ENCODE measurements around the gene CSNK2B. TPM values are rescaled to one million over a fixed set of nuclear protein-coding genes. Genes with fewer than 3 reads are reported as not detected.

CSNK2B gene
- polyA plus RNA-seq, 3 donors = 103 to 186 (median 172) TPM

DNA sequence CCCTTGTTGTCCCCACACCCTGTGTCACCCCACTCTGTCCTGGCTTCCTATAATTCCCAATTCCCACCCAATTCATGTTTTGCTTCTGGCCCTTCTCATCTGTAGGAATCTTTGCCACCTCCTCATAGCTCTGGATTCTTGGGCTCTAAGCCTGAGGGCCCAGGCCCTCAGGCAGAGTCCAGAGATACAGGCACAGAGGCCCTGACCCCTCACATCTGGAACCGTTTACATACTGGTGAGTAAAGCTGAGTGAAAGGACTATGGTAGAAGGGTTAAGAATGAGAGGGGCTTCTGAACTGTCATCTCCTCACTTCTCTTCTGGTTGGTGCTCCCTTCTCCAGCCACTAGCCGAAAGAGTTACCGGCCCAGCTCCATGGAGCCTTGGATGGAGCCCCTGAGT lies 31.7 kb upstream of the CSNK2B start:
- WGBS, 3 donors = 86 to 91% (median 86%) methylated on average over 3 of the region's 3 CpGs
- H3K27ac ChIP-seq (ENCODE audit: low read depth, low read length) = no peak overlapping the region

DNA sequence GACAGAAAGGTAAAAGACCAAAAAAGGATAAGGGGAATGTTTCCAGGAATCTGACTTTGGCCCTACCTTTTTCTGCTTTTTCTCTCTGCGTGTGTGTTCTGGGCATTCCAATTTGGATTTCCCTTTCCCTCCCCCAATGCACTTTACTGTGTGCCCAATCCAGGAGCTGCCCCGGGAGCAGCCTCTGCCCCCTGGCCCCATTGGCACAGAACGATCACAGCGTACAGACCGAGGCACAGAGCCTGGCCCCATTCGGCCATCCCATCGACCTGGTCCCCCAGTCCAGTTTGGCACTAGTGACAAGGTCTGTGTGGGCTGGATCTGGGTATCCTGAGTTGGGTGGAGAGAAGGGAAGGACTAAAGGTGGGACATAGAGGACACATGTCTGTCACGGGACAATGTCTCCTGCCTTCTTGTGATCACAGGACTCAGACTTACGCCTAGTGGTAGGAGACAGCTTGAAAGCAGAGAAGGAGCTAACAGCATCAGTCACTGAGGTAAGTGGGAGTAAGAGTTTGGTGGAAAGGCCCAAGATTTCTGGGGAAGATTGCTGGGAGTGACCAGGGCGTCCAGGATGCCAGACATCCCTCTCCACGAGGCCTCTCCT lies 30.8 kb upstream of the CSNK2B start:
- 78 to 86% (median 81%) methylated on average over 11 of the region's 11 CpGs for WGBS, 3 donors
- no peak overlapping the region for H3K27ac ChIP-seq (ENCODE audit: low read depth, low read length)

DNA sequence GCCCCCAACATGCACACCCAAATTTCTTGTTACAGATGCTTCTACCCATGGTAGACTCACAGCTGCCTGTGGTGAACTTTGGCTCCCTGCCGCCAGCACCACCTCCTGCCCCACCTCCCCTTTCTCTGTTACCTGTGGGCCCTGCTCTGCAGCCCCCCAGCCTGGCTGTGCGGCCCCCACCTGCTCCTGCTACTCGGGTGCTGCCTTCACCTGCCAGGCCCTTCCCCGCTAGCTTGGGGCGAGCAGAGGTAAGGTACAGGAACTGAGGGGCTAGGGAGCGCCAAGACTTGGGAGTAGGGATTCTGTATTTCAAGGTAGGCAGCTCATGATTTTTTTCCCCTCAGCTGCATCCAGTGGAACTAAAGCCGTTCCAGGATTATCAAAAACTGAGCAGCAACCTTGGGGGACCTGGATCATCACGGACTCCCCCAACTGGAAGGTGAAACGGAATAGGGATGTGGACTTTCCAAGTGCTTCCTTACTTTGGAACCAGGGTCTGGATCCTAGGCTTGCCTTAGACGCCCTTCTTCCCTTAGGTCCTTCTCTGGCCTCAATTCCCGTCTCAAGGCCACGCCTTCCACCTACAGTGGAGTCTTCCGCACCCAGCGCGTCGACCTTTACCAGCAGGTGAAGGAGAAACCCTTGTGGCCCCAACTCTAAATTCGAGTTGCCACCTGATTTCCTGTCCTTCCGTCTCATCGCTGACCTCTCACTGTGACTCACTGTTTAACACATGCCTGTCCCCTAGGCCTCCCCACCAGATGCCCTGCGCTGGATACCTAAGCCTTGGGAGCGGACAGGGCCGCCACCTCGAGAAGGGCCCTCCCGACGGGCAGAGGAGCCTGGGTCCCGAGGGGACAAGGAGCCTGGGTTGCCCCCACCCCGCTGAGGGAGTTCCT lies 28.9 kb upstream of the CSNK2B start:
- no peak overlapping the region for H3K27ac ChIP-seq (ENCODE audit: low read depth, low read length)
- 79 to 85% (median 85%) methylated on average over 27 of the region's 27 CpGs for WGBS, 3 donors

DNA sequence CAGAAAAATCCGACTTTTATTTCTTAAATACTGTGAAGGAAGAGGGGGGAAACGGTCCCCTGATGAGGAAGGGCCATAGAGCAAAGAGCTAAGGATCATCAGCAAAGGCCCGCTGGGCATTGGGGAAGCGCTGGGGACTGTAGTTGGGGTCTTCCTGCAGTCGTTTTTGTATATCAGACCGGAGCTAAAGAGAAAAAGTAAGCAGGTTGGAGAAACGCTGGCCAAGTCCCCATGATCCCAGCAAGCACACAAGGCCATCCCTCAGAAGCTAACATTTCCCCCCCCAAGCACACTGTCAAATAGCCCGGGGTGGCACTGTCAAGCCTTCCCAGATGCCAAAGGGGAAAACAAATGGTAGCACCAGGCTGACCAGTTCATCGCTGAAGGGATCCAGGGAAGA lies 26.8 kb upstream of the CSNK2B start:
- no peak overlapping the region for H3K27ac ChIP-seq (ENCODE audit: low read depth, low read length)
- 80 to 87% (median 83%) methylated on average over 8 to 9 of the region's 9 CpGs for WGBS, 3 donors

DNA sequence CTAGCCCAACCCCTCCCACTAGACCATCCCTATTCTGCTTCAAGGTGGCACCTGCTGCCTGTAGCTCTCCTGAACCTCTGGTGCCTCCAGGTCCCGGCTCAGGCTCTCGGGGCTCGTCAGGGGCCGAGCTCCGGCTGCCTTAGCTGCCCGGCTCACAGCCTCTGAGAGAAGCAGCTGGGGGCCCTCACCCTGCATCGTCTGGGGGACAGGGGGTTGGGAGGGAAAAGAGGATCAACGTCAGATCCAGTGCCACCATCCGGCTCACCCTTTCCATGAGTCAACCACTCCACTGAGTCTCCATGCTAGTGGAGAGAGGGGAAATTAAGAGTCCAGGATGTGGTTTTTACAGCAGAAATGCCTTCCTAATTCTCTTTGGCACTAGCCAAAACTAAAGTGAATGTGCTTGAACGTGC lies 26.4 kb upstream of the CSNK2B start:
- no peak overlapping the region for H3K27ac ChIP-seq (ENCODE audit: low read depth, low read length)
- 79 to 86% (median 79%) methylated on average over 10 of the region's 10 CpGs for WGBS, 3 donors

DNA sequence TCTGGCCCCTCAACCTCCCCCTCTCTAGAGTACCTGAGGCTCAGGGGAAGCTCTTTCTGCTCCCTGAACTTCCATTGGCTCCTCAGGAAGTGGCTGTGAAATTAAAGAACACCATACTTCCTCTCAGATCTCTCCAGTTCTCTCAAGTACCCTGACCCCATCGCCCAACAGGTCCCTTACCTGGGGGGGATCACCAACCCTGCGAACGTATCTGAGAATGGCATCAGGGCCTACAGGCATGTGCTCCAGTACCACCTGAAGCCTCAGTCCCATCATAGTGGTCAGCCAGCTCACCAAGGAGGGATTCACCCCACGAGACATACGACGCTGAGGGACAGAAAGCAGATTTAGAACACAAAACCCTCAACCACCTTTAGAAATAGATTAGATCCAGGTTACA lies 25.3 kb upstream of the CSNK2B start:
- no peak overlapping the region for H3K27ac ChIP-seq (ENCODE audit: low read depth, low read length)
- 90 to 93% (median 92%) methylated on average over 6 of the region's 6 CpGs for WGBS, 3 donors

DNA sequence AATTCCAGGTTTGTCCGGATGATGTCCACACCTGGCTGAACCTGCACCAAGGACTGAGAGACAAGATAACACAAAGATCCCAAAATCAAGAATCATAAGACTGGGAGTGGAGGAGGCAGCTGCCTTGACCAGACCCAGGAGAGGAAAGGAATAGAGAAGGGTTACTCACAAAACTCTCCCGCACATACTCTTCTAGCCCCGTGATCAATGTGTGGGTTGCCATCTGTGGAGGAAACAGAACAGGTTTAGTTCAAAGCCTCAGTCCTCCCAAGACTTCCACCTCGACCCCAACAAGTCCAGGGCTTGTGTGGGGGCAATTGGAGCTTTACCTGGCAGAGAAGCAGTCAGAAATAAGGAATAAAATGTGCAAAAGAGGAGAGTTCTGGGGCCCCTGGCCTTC lies 24.5 kb upstream of the CSNK2B start:
- no peak overlapping the region for H3K27ac ChIP-seq (ENCODE audit: low read depth, low read length)
- WGBS, 3 donors = 84 to 94% (median 89%) methylated on average over 4 of the region's 4 CpGs

DNA sequence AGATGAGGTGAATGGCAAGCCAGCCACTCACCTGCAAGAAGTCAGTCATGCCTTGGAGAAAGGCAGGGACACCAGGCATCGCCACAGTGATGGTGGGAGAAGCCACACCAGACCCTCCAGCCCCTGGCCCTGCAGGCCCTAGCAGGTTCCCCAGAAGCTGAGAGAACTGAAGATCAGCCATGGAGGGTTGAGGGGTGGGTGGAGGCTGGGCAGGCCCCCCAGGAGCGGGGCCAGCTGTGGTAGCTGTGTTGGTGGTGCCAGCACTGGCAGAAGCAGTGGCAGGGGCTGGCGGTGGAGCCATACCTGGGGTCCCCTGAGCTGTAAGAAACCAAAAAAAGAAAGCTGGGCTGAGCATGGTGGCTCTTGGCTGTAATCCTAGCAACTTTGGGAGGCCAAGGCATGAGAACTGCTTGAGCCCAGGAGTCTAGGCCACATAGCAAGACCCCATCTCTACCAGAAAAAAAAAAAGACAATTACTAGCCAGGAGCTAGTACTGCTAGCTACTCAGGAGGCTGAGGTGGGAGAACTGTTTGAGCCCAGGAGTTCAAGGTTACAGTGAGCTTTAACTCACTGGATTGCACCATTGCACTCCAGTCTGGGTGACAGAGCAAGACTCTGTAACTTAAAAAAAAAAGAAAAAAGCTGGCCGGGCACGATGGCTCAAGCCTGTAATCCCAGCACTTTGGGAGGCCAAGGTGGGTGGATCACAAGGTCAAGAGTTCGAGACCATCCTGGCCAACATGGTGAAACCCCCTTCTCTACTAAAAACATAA lies 22.9 kb upstream of the CSNK2B start:
- H3K27ac ChIP-seq (ENCODE audit: low read depth, low read length) = no peak overlapping the region
- WGBS, 3 donors = 88 to 95% (median 90%) methylated on average over 6 of the region's 6 CpGs

DNA sequence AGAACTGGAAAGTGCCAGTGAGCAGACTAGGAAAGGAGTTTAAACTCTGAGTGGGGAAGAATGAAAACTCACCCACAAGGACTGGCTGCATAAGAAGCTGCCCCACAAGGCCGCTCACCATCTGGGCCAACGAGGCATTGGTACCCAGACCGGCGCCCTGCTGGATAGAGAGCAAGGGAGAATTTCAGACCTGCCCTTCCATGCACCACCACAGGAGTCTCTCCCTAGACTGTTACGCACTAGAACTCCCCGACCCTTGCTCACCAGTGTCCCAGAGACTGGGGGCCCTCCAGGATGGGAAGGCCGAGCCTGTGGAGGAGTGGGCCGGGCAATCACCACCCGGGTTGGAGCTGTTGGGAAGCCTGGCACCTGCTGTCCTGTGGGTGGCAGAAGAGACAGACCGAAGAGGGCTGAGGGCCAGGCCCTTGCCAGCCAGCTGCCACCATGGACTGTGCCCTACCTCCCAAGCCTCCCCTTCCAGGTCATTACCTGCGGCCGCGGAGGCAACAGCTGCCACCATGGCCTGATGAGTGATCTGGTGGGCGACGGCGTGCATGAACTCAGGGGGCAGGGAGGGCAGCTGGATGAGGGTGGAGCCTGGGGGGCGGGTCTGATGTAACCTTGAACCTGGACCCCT lies 21.9 kb upstream of the CSNK2B start:
- H3K27ac ChIP-seq (ENCODE audit: low read depth, low read length) = no peak overlapping the region
- 89 to 94% (median 91%) methylated on average over 17 of the region's 17 CpGs for WGBS, 3 donors

DNA sequence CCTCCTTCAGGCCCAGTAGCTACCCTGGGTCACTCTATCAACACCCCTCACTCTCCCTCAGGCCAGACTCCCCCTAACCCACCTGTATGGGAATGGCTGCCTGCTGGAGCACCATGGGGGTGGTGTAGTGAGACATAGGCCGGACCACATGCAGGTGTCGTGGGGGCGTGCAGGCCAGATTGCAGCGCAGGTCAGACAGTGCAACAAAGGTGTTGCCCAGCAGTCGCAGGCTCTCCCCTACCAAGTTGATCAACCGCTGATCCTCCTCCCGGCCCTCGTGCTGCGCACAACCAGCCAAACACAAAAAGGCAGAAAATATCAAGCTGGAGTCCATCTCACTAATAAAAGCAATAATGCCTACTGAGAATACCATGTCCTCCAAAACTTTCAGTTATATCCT lies 20.6 kb upstream of the CSNK2B start:
- WGBS, 3 donors = 93 to 95% (median 95%) methylated on average over 9 of the region's 9 CpGs
- no peak overlapping the region for H3K27ac ChIP-seq (ENCODE audit: low read depth, low read length)

DNA sequence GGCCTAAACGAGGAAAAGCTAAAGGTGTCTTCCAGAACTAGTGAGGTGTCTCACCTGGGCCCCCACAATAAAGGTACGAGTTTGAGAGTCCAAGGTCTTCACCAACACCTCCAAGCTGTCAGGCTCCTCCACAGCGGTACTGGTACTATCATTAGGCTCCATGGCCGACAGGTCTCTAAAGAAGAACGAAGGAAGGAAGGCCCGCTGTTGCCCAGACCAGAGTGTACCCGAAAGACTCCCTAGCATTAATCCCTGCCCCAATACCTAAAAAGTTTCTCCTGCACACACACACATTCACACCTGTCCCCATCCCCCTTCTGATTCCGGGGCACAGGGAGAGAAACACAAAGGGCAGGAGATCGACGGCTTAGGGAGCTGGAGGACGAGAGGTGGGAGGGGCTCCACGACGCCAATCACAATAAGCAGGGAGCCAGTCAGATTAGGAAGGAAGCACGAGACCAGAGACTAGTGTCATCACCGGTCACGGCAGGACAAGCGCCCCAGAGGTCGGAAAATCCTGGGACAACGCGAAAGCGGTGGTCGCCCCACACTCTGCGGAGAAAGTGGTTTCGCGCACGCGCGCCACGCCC lies 14.2 kb upstream of the CSNK2B start:
- H3K27ac ChIP-seq (ENCODE audit: low read depth, low read length) = peak overlapping the region; percentile 86
- whole genome bisulfite sequencing, 3 donors = 2 to 3% (median 3%) methylated on average over 29 of the region's 29 CpGs

DNA sequence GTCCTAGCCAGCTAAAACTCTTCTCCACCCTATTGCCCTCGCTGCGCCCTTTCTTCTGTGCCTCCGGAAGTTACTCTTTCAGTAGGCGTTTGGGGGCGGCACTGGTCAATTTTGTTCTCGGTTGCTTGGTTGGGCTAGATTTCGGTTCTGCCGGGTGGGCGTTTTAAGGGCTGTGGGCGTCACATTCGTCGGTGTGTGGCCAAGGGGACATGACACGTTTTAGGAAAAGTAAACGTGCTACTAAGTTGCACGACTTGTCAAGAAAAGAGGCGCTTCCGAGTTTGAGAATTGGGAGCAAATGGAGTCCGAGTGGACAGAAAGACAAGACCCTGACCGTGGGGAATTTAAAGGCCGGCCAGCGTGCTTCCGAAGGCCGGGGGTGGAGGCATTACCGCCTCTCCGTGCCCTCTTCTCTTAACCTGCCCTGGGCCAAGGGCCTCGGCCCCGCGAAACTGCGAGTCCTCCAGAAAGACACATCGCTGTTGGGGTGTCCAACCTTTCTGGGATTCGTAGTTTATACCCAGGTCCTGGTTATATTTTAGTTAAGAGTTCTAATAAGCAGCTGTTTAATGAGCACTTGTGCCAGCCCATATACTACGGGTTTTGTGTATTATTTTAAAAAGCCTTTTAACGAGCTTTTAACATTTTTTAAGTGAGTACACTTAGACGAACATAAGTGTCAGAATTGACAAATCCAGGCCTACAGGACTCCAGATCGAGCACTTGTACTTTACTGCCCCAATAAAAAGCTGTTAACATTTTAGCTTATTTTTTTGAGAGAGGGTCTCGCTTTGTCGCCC lies 12.8 kb upstream of the CSNK2B start:
- 8 to 9% (median 8%) methylated on average over 35 to 37 of the region's 37 CpGs for WGBS, 3 donors
- H3K27ac ChIP-seq (ENCODE audit: low read depth, low read length) = peak overlapping the region; percentile 59

DNA sequence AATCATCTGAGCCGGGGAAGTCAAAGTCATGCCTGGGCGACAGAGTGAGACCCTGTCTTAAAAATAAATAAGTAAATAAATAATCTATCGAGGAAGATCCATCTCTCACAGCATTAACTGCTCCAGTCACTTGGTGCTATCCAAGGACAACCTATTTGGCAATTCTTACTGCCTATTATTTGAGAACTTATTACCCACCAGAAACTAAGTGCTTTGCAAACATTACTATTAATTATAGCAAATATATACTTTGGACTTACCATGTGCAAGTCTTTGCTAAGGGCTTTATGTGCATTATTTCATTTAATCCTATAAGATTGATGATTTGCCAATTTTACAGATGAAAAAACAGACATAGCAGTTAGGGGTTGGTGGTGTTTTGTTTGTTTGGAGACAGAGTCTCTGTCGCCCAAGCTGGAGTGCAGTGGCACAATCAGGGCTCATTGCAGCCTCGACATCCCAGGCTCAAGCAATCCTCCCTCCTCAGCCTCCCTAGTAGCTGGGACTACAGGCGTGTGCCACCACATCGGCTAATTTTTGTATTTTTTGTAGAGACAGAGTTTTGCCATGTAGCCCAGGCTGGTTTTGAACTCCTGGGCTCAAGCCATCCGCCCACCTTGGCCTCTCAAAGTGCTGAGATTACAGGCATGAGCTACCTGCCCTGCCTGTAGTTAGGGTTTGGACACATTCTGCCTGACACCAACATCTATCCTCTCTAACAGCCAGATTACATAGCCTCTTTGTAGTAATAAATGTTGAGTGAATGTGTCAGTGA lies 11.1 kb upstream of the CSNK2B start:
- no peak overlapping the region for H3K27ac ChIP-seq (ENCODE audit: low read depth, low read length)
- 92 to 96% (median 93%) methylated on average over 8 of the region's 8 CpGs for WGBS, 3 donors

DNA sequence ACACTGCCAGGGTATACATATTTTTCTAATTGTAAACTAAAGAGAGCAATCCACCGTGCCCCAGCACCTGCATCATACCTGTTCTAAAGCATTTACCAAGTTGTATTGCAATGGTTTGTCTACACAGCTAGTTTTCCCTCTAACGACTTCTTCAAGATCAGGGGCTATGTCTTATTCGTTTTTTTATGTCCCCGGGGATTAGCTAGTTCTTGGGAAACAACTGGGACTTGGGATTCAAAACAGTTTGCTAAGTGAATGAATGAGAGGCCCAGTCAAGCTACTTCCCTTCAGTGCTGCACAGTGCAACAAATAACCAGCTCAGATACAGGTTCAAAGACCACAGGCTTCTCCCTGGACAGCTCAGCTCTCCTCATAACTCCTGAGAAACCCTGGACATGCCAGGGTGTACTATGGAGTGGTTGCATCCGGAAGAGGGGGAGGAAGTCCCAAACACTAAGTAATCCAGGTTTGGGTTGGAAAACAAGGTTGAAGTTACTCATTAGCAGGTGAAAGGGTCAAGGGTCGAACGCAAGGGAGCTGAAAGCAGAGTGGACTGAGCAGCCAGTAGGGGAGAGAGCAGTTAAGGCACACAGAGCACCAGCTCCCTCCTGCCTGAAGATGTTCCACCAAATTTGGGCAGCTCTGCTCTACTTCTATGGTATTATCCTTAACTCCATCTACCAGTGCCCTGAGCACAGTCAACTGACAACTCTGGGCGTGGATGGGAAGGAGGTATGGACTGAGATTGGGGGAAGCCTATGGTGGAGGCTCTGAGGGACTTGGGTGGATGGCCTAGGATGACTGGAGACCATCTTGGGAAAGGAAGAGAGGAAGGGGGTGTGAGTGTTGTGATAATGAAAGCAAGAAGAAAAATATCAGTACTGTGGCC lies 10.3 kb upstream of the CSNK2B start, which contains the start of gene APOM:
Gene APOM, plus strand, starts transcription at position 546 of the 889 bp plus-strand sequence. Its CDS starts 73 bp downstream, at position 619.
- WGBS, 3 donors = 57 to 87% (median 77%) methylated on average over 8 of the region's 8 CpGs
- H3K27ac ChIP-seq (ENCODE audit: low read depth, low read length) = no peak within 1 kb of the TSS

DNA sequence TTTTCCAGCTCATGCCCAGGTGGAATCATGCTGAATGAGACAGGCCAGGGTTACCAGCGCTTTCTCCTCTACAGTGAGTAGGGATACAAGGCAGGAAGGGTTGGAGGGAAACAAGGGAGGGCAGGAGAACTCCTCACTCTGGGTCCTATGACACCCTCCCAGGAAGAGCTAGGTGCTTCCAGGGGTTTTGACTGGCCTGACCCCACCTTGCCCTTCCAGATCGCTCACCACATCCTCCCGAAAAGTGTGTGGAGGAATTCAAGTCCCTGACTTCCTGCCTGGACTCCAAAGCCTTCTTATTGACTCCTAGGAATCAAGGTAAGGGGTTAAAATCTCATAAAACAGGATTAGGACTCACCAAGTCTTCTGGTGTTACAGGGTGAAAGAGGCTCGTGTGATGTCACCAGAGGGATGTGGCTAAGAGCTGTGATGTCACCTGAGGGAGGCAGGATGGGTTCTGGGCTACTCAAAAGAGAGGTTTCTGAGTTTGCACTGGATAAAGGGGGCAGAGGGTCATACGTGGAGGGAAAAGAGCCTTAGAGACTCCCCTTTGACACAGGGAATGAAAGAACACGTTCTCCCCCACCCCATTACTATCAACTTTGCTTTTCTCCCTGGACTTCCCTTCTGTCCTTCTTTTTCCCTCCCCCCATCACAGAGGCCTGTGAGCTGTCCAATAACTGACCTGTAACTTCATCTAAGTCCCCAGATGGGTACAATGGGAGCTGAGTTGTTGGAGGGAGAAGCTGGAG lies 8.3 kb upstream of the CSNK2B start:
- no peak overlapping the region for H3K27ac ChIP-seq (ENCODE audit: low read depth, low read length)

More for the DNA sequence above, 8.3 kb upstream of the CSNK2B start:
- 64 to 77% (median 69%) methylated on average over 6 of the region's 6 CpGs for WGBS, 3 donors
